Thyroid gland (tissue), 4 donors: ENCODE measurements around the gene ZNF587.

Experiments
- CTCF ChIP-seq, 6 experiments: fragments of 200-600 bp in 3 of 6; fragments of 450-650 bp in 3 of 6; sonication (generic) in 3 of 6; IDR thresholded peaks; one replicate each; pipeline ENCODE4 v1.5.1; 2016 to 2019; ENCODE audit warnings: antibody characterized with exemption in 6 of 6, mild to moderate bottlenecking in 2 of 6, inconsistent platforms in 1 of 6, moderate library complexity in 1 of 6
- POLR2A ChIP-seq, 2 donors: fragments of 450-650 bp; IDR thresholded peaks; one replicate each; pipeline ENCODE4 v1.6.1; 2017; ENCODE audit warnings: antibody characterized with exemption in 2 of 2, mild to moderate bottlenecking in 2 of 2, moderate library complexity in 1 of 2

DNA sequence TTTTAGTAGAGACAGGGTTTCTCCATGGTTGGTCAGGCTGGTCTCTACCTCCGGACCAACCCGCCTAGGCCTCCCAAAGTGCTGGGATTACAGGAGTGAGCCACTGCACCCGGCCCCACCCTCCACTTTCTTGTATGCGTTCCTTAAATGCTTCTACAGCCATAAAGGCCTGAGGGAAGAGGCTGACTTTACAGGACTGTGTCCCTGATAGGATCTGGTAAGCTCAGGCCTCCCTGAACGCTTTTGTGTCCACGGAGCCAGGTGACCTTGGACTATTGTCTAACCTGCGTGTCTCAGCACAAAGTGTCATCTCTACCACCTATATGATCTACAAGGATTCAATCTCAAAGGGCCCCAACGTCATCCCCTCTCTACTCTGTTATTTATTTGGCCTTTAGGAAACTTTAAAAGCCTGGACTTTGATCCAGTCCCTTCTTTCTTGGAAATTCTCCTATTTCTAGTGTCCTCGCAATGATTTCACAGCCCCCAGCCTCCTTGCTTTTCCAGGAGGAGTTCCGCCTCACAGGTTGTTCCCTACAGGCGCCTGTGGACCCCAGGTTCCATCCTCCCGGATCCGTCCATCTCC is 35.6 kb upstream of the ZNF587 start:
- TF ChIP-seq CTCF (IDR thresholded peaks at IDR 0.05) (no peak), POLR2A (IDR thresholded peaks at IDR 0.05) (no peak)
